HL-60 (cell line): ENCODE measurements around the gene ACOXL.

Experiments used
- DNase-seq, 2 experiments: peaks; one replicate each; pipeline ENCODE4 v3.0.0-alpha.2; 2010 to 2020; ENCODE audit warnings: low read depth in 1 of 2, low spot score in 1 of 2
- H3K27ac ChIP-seq: fragments of 250-450 bp; sonication (Bioruptor Pico); replicated peaks from 2 replicates; pipeline ENCODE4 v1.5.1; 2020; ENCODE audit warnings: mild to moderate bottlenecking, moderate library complexity
- H3K27me3 ChIP-seq: fragments of 250-450 bp; sonication (Bioruptor Pico); 2 replicates; pipeline ENCODE4 v1.5.1; 2021; ENCODE audit warnings: mild to moderate bottlenecking, moderate library complexity; ENCODE audit not compliant: insufficient read depth, poor library complexity, severe bottlenecking
- H3K4me3 ChIP-seq: replicated peaks from 2 replicates; pipeline ENCODE4 v1.5.1; 2011; ENCODE audit warnings: mild to moderate bottlenecking, control low read depth, low read length; ENCODE audit not compliant: insufficient read depth
- GABPA ChIP-seq: IDR thresholded peaks from 2 replicates; pipeline ENCODE4 v1.6.1; 2012; ENCODE audit warnings: low read depth
- POLR2AphosphoS5 ChIP-seq: IDR thresholded peaks from 2 replicates; pipeline ENCODE4 v1.6.1; 2012; ENCODE audit warnings: low read depth
- SPI1 ChIP-seq: IDR thresholded peaks from 2 replicates; pipeline ENCODE4 v1.6.1; 2012; ENCODE audit warnings: low read depth, mild to moderate bottlenecking, borderline replicate concordance
- TF ChIP-seq, protein P1 (sequence below): IDR thresholded peaks from 2 replicates; pipeline ENCODE4 v1.6.1; 2012; ENCODE audit warnings: low read depth; ENCODE audit not compliant: insufficient replicate concordance
- TF ChIP-seq, protein P2 (sequence below): IDR thresholded peaks from one replicate; pipeline ENCODE4 v1.5.1; 2011; ENCODE audit warnings: low read length, control low read depth, inconsistent platforms; ENCODE audit not compliant: insufficient read depth

The ACOXL gene

DNA sequence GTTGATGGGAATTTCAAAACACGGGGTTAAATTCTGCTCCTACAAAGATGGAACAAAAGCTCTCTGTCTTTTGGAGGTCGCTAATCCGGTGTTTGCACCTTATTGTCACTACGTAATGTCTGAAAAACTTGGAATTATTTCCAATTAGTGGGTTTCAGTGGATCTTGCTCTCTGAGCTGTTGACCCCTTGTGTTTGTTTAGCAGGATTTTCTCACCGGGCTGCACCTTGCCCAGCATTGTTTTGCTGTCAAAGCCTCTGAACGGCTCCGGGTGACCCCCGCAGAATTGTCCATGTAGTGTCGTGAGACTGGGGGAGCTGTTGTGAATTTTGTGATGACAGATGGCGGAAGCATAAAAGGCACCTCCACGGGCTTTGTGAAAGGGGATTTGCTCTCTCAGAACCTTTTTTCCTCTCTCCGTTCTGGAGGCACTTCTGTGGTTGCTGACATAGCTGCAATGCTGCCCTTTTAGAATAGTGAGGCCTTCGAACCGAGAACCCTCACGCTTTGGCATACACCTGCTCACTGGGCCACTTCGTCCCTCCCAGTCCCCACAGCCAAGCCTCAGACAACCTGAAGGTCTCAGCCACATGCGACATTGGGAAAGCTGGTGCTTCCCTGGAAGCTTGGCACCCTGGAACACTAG lies 129.4 kb downstream of the ACOXL start:
- TF ChIP-seq GABPA (no peak), SPI1 (no peak), POLR2AphosphoS5 (no peak)
- TF ChIP-seq, protein P1, sequence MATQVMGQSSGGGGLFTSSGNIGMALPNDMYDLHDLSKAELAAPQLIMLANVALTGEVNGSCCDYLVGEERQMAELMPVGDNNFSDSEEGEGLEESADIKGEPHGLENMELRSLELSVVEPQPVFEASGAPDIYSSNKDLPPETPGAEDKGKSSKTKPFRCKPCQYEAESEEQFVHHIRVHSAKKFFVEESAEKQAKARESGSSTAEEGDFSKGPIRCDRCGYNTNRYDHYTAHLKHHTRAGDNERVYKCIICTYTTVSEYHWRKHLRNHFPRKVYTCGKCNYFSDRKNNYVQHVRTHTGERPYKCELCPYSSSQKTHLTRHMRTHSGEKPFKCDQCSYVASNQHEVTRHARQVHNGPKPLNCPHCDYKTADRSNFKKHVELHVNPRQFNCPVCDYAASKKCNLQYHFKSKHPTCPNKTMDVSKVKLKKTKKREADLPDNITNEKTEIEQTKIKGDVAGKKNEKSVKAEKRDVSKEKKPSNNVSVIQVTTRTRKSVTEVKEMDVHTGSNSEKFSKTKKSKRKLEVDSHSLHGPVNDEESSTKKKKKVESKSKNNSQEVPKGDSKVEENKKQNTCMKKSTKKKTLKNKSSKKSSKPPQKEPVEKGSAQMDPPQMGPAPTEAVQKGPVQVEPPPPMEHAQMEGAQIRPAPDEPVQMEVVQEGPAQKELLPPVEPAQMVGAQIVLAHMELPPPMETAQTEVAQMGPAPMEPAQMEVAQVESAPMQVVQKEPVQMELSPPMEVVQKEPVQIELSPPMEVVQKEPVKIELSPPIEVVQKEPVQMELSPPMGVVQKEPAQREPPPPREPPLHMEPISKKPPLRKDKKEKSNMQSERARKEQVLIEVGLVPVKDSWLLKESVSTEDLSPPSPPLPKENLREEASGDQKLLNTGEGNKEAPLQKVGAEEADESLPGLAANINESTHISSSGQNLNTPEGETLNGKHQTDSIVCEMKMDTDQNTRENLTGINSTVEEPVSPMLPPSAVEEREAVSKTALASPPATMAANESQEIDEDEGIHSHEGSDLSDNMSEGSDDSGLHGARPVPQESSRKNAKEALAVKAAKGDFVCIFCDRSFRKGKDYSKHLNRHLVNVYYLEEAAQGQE, result no peak
- TF ChIP-seq, protein P2, sequence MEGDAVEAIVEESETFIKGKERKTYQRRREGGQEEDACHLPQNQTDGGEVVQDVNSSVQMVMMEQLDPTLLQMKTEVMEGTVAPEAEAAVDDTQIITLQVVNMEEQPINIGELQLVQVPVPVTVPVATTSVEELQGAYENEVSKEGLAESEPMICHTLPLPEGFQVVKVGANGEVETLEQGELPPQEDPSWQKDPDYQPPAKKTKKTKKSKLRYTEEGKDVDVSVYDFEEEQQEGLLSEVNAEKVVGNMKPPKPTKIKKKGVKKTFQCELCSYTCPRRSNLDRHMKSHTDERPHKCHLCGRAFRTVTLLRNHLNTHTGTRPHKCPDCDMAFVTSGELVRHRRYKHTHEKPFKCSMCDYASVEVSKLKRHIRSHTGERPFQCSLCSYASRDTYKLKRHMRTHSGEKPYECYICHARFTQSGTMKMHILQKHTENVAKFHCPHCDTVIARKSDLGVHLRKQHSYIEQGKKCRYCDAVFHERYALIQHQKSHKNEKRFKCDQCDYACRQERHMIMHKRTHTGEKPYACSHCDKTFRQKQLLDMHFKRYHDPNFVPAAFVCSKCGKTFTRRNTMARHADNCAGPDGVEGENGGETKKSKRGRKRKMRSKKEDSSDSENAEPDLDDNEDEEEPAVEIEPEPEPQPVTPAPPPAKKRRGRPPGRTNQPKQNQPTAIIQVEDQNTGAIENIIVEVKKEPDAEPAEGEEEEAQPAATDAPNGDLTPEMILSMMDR, result no peak
- Histone ChIP-seq H3K27me3 (no peaks in the 10 kb centered on the region), H3K27ac (no peak overlapping the region), H3K4me3 (no peak overlapping the region)
- DNase-seq, result no peak

DNA sequence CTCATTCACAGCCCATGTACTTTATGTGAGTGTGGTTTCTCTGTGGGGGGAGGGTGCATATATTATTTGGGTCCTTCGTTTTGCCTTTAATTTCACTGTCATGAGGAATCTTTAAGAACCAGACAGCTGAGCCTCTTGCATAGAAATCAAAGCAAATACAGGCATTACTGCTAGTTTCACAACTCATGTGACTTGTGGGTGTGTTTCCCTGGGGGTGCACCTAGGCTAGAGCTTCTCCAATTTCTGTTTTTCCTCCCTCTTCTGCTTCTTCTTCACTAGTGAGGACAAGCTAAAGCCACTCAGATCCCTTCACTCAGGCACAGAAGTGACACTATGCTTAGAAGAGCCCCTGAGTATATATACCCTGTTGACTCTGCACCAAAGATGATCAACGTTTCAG lies 131.4 kb downstream of the ACOXL start:
- DNase-seq, result no peak
- no peak overlapping the region for H3K27ac ChIP-seq

DNA sequence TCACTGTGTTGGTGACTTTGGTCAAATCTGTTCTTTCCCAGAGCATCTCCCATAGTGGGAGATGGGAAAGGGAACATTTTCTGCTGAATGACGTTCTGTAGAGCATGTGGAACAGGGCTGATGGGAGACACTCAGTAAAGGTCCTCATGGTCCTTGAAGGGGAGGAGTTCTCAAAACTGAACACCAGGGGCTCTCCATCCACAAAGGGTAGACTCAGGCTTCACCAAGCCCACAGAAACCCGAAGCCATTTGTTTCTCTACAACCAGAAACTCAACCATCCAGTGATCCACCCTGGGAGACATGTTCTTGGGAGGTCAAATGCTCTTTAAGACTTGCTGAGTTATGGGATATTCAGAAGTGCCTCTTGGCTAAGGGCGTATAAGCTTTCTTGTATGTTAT lies 131.8 kb downstream of the ACOXL start:
- TF ChIP-seq, protein P2, result no peak
- no peak for TF ChIP-seq POLR2AphosphoS5
- TF ChIP-seq SPI1, result no peak
- no peak for TF ChIP-seq GABPA
- no peak for DNase-seq
- H3K4me3 ChIP-seq, result no peak overlapping the region
- H3K27me3 ChIP-seq, result no peaks in the 10 kb centered on the region
- no peak overlapping the region for H3K27ac ChIP-seq

More for the DNA sequence above, 131.4 kb downstream of the ACOXL start:
- TF ChIP-seq SPI1 (no peak), GABPA (no peak), POLR2AphosphoS5 (no peak)
- TF ChIP-seq, protein P1, result no peak
- TF ChIP-seq, protein P2, result no peak
- Histone ChIP-seq H3K27me3 (no peaks in the 10 kb centered on the region), H3K4me3 (no peak overlapping the region)

DNA sequence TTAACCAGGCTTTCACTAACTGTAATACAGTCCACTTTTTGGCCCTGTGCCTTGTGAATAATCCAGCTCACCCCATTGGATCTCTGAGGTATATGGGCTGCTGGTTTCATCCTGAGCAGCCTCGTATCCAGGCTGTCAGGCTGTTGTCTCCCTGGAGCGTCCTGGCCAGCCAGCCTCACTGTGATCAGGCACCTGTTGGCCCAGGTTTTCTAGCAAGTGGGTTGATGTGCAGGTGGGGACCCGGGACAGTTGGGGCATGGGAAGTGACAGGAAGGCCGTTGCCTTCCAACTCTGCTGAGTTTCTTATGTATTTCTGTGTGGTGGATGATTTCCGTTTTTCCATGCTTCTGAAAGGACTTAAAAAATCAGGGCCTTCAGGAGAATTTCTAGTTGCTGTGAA lies 132.4 kb downstream of the ACOXL start:
- no peak for TF ChIP-seq SPI1
- TF ChIP-seq GABPA, result no peak
- TF ChIP-seq, protein P2, result no peak
- TF ChIP-seq POLR2AphosphoS5, result no peak
- no peaks in the 10 kb centered on the region for H3K27me3 ChIP-seq
- H3K4me3 ChIP-seq, result no peak overlapping the region
- DNase-seq, result no peak
- no peak overlapping the region for H3K27ac ChIP-seq
